GM19463 (cell line): ENCODE measurements around the gene SRRM4.

ENCODE experiments used
- ATAC-seq: cut with Tn5 transposase; IDR thresholded peaks from one replicate; pipeline ENCODE4 v1.9.1; 2021; ENCODE audit warnings: mild to moderate bottlenecking, moderate library complexity; ENCODE audit not compliant: unreplicated experiment

The SRRM4 gene

GRCh38 chr12:119183942-119184695 lies 202.8 kb downstream of the SRRM4 start:
- ATAC-seq = no peak

GRCh38 chr12:119195256-119195655 lies 213.9 kb downstream of the SRRM4 start:
- ATAC-seq = no peak

- no peak for ATAC-seq
Observed at GRCh38 chr12:119198440-119198839, 217.1 kb downstream of the SRRM4 start.

DNA sequence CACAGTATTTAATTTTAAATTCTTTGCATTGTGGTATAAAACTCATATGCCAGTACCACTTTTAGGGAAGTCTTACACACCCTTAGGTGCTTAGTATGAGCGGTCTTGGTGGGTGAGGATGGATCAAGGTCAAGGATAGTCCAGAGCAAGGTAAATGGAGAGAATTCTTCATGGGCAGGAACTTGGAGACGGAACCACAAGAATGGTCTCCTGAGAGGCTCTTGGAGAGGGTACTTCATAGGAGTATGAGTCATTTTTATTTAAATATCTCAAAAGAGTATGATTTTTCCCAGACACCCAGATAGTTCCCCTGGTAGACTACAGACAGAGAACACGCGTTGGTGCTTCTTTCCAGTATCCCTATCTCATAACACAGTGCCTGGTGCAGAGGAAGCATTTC lies 219.3 kb downstream of the SRRM4 start:
- ATAC-seq = no peak

GRCh38 chr12:119201789-119202543 lies 220.6 kb downstream of the SRRM4 start:
- no peak for ATAC-seq

- no peak for ATAC-seq
Observed at GRCh38 chr12:119202544-119202943, 221.2 kb downstream of the SRRM4 start.

- ATAC-seq = no peak
Observed at GRCh38 chr12:119204131-119204530, 222.8 kb downstream of the SRRM4 start.

- ATAC-seq = no peak
Observed at GRCh38 chr12:119204671-119205285, 223.4 kb downstream of the SRRM4 start.

GRCh38 chr12:119206348-119207062 lies 225.2 kb downstream of the SRRM4 start:
- no peak for ATAC-seq

DNA sequence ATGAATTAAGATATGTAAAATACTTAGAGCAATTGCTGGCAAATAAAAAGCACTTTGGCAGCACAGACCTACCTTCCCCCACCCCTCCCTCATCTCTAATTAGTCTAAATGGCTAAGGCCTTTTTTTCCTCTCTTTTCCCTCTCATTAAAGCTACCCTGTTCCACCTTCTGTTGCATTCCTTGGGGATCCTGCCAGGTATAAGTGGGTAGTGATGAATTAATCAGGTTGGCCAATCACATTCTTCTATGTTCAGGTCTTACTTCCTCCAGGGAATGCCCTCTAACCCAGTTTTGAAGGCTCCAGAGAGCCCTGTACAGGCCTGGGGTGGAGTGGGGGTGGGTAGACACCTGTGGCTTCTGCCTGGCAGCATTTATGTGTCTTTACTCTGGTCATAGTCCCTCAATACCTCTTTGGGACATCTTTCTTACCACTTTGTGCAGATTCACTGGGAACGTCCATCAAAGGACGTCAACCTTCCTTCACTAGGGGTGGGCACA lies 225.8 kb downstream of the SRRM4 start:
- no peak for ATAC-seq

- ATAC-seq = no peak
Observed at GRCh38 chr12:119208626-119209061, 227.3 kb downstream of the SRRM4 start.

DNA sequence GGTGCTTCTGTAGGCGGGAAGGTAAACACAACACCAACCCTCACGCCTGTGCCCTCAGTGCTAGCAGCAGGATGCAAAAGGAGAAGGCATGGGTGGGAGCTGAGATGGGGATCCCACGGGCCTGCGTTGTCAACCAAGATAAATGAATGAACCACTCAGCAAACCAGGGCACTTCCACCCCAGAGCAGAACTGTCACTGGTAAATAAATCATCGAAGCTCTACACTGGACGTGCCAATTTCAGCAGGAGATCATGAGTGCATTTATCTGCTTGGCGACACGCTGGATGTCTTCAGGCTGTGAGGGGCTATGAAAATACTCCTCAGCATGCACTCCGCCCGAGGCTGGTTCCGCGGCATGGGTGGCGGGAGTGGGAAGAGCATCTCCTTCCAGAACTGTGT lies 230.5 kb downstream of the SRRM4 start:
- no peak for ATAC-seq
